Measurements from ENCODE around the gene SLC6A9.

DNA sequence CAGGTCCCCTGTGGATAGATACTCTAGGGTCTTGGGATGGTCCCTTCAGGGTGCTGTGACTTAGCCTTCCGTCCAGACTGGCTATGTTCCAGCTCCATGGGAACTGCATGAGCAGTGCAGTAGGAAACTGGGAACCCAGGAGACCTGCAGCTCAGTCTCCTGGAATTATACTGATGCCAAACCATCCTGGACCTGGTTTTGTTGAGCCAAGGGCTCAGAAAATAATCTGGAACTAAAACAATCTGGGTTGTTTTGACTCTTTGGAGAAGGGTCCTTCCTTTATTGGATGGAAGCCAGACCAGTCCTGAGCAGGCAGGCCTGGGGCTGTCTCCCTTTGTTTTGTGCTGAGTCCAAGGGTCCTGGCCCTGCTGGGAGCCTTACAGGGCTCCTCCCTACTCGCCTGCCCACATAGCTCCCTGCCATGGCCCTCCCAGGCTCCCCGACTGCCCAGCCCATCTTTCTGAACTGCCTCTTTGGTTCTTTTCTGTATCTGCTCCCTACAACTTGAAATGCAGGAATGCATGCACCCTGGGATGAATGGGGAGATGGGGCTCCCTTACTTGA is 83.3 kb downstream of the SLC6A9 start:
- TF ChIP-seq, protein P1, sequence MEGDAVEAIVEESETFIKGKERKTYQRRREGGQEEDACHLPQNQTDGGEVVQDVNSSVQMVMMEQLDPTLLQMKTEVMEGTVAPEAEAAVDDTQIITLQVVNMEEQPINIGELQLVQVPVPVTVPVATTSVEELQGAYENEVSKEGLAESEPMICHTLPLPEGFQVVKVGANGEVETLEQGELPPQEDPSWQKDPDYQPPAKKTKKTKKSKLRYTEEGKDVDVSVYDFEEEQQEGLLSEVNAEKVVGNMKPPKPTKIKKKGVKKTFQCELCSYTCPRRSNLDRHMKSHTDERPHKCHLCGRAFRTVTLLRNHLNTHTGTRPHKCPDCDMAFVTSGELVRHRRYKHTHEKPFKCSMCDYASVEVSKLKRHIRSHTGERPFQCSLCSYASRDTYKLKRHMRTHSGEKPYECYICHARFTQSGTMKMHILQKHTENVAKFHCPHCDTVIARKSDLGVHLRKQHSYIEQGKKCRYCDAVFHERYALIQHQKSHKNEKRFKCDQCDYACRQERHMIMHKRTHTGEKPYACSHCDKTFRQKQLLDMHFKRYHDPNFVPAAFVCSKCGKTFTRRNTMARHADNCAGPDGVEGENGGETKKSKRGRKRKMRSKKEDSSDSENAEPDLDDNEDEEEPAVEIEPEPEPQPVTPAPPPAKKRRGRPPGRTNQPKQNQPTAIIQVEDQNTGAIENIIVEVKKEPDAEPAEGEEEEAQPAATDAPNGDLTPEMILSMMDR (IDR thresholded peaks at IDR 0.05 in 8 of 11, conservative IDR thresholded peaks at IDR 0.05 in 3 of 11) = no peak
- TF ChIP-seq POLR2A (IDR thresholded peaks at IDR 0.05) = no peak

Measured in spleen (tissue), 7 donors.